H1 (cell line): Measurements from ENCODE around the gene COPG1. TPM values are rescaled to one million over a fixed set of nuclear protein-coding genes. Genes with fewer than 3 reads are reported as not detected.

Source experiments
- CTCF ChIA-PET: fragments of 300-600 bp; sonication (Branson Sonifier 250); formaldehyde crosslinking; loops from one replicate; lab custom pipeline; 2021; ENCODE audit not compliant: partially characterized antibody; lab: Charles Lee
- POLR2A ChIA-PET: fragments of 300-600 bp; sonication (Branson Sonifier 250); formaldehyde crosslinking; loops from one replicate; lab custom pipeline; 2021; ENCODE audit warnings: inconsistent platforms; ENCODE audit not compliant: partially characterized antibody; lab: Charles Lee
- DNase-seq, 2 experiments: peaks; one replicate each; pipeline versions ENCODE4 v3.0.0 to v3.0.0-alpha.2; 2010 to 2022; ENCODE audit warnings: low spot score in 2 of 2, low read depth in 1 of 2, mixed read lengths in 1 of 2
- FAIRE-seq: peaks from 2 replicates; lab custom pipeline; 2011; peaks lifted over from hg19 to GRCh38; lab: Jason Lieb, UNC
- H2AFZ ChIP-seq: 2 replicates; pipeline ENCODE4 v1.8.1; 2012; ENCODE audit warnings: low read length, inconsistent platforms
- H2AK5ac ChIP-seq: 2 replicates; pipeline ENCODE4 v1.6.1; 2013; ENCODE audit warnings: low read depth, low read length
- H2BK120ac ChIP-seq: replicated peaks from 2 replicates; pipeline ENCODE3; 2013; ENCODE audit warnings: low read depth, low read length, inconsistent platforms
- H2BK12ac ChIP-seq: 2 replicates; pipeline ENCODE4 v1.6.1; 2013; ENCODE audit warnings: low read depth, low read length
- H2BK15ac ChIP-seq: 2 replicates; pipeline ENCODE4 v1.6.1; 2013; ENCODE audit warnings: low read length
- H2BK20ac ChIP-seq: 2 replicates; pipeline ENCODE4 v1.6.1; 2013; ENCODE audit warnings: low read length
- H2BK5ac ChIP-seq: 2 replicates; pipeline ENCODE4 v1.6.1; 2013; ENCODE audit warnings: low read depth, low read length
- H3K14ac ChIP-seq: 2 replicates; pipeline ENCODE4 v1.6.1; 2013; ENCODE audit warnings: inconsistent platforms; ENCODE audit not compliant: insufficient read length
- H3K18ac ChIP-seq: 2 replicates; pipeline ENCODE4 v1.6.1; 2013; ENCODE audit warnings: low read length; ENCODE audit errors: extremely low read depth
- H3K23ac ChIP-seq: 2 replicates; pipeline ENCODE4 v1.6.1; 2013; ENCODE audit warnings: inconsistent platforms; ENCODE audit not compliant: insufficient read length
- H3K23me2 ChIP-seq: 2 replicates; pipeline ENCODE4 v1.6.1; 2013; ENCODE audit warnings: low read depth, low read length
- H3K27ac ChIP-seq: 2 replicates; pipeline ENCODE4 v1.6.1; 2011; ENCODE audit warnings: low read depth, low read length, inconsistent platforms
- H3K27me3 ChIP-seq, 4 experiments: replicated peaks in 1 of 4; 1 replicate in 1 of 4; 2 replicates in 3 of 4; pipeline versions ENCODE4 v1.6.1 to v1.8.1; 2011 to 2013; ENCODE audit warnings: low read length in 3 of 4, mild to moderate bottlenecking in 3 of 4, inconsistent platforms in 2 of 4, mixed read lengths in 2 of 4, moderate library complexity in 1 of 4; ENCODE audit not compliant: control insufficient read depth in 3 of 4, insufficient read depth in 3 of 4; ENCODE audit errors: extremely low read depth in 1 of 4
- H3K36me3 ChIP-seq, 4 experiments: 2 replicates each; pipeline versions ENCODE4 v1.6.1 to v1.8.1; 2011 to 2013; ENCODE audit warnings: mild to moderate bottlenecking in 4 of 4, low read length in 3 of 4, moderate library complexity in 2 of 4, control low read depth in 1 of 4, inconsistent platforms in 1 of 4; ENCODE audit not compliant: insufficient read depth in 4 of 4, control insufficient read depth in 2 of 4
- H3K4ac ChIP-seq: replicated peaks from 2 replicates; pipeline ENCODE3; 2013; ENCODE audit warnings: low read length, low read depth, mixed read lengths, inconsistent platforms; ENCODE audit not compliant: insufficient read length
- H3K4me1 ChIP-seq, 4 experiments: replicated peaks in 1 of 4; 1 replicate in 1 of 4; 2 replicates in 3 of 4; pipeline versions ENCODE4 v1.6.1 to v1.8.1; 2011 to 2013; ENCODE audit warnings: low read length in 3 of 4, inconsistent platforms in 2 of 4, mixed read lengths in 1 of 4; ENCODE audit not compliant: insufficient read depth in 4 of 4, control insufficient read depth in 3 of 4
- H3K4me2 ChIP-seq, 2 experiments: 2 replicates each; pipeline versions ENCODE4 v1.6.1 to v1.8.1; 2011 to 2013; ENCODE audit warnings: low read depth in 2 of 2, low read length in 2 of 2, control low read depth in 1 of 2, inconsistent platforms in 1 of 2, mild to moderate bottlenecking in 1 of 2; ENCODE audit not compliant: insufficient read depth in 1 of 2
- H3K4me3 ChIP-seq, 4 experiments: fragments of 200-600, 300-600 bp in 1 of 4; sonication (generic), shearing (Covaris generic), sonication (Bioruptor Twin) in 1 of 4; 2 replicates each; pipeline versions ENCODE4 v1.5.1 to v1.8.1; 2011 to 2016; ENCODE audit warnings: low read length in 4 of 4, low read depth in 3 of 4, control low read depth in 2 of 4, inconsistent platforms in 2 of 4, mild to moderate bottlenecking in 2 of 4, mixed read lengths in 1 of 4, moderate library complexity in 1 of 4; ENCODE audit not compliant: insufficient read depth in 2 of 4; ENCODE audit errors: extremely low read depth in 1 of 4
- H3K56ac ChIP-seq: replicated peaks from 2 replicates; pipeline ENCODE3; 2013; ENCODE audit warnings: low read depth, mild to moderate bottlenecking, mixed read lengths, low read length, inconsistent platforms; ENCODE audit not compliant: insufficient read length
- H3K79me1 ChIP-seq: 2 replicates; pipeline ENCODE4 v1.6.1; 2013; ENCODE audit warnings: low read depth, low read length, control low read depth
- H3K79me2 ChIP-seq, 2 experiments: 2 replicates each; pipeline versions ENCODE4 v1.6.1 to v1.8.1; 2012 to 2013; ENCODE audit warnings: low read length in 2 of 2, mild to moderate bottlenecking in 2 of 2, inconsistent platforms in 1 of 2; ENCODE audit not compliant: insufficient read depth in 2 of 2, control insufficient read depth in 1 of 2
- H3K9ac ChIP-seq, 4 experiments: replicated peaks in 1 of 4; 1 replicate in 1 of 4; 2 replicates in 3 of 4; pipeline versions ENCODE4 v1.6.1 to v1.8.1; 2011 to 2013; ENCODE audit warnings: low read depth in 3 of 4, low read length in 3 of 4, control low read depth in 2 of 4, mild to moderate bottlenecking in 2 of 4, moderate library complexity in 2 of 4, inconsistent platforms in 1 of 4; ENCODE audit errors: extremely low read depth in 1 of 4
- H3K9me3 ChIP-seq, 2 experiments: 2 replicates each; pipeline versions ENCODE4 v1.6.1 to v1.8.1; 2012 to 2013; ENCODE audit warnings: mild to moderate bottlenecking in 2 of 2, moderate library complexity in 2 of 2, control low read depth in 1 of 2, inconsistent platforms in 1 of 2, low read depth in 1 of 2, low read length in 1 of 2, mixed read lengths in 1 of 2; ENCODE audit not compliant: insufficient read depth in 2 of 2
- H4K20me1 ChIP-seq, 2 experiments: replicated peaks in 1 of 2; 2 replicates each; pipeline versions ENCODE3 to v1.8.1; 2011 to 2013; ENCODE audit warnings: inconsistent platforms in 2 of 2, low read length in 2 of 2, mild to moderate bottlenecking in 1 of 2; ENCODE audit not compliant: insufficient read depth in 2 of 2, control insufficient read depth in 1 of 2
- H4K5ac ChIP-seq: 2 replicates; pipeline ENCODE4 v1.6.1; 2013; ENCODE audit warnings: low read length, low read depth, mixed read lengths, inconsistent platforms; ENCODE audit not compliant: insufficient read length
- H4K8ac ChIP-seq: 2 replicates; pipeline ENCODE4 v1.8.0; 2013; ENCODE audit warnings: mild to moderate bottlenecking, moderate library complexity, low read length, inconsistent platforms; ENCODE audit not compliant: insufficient read depth; ENCODE audit errors: extremely low read depth
- H4K91ac ChIP-seq: replicated peaks from 2 replicates; pipeline ENCODE3; 2013; ENCODE audit warnings: low read length, mixed read lengths, inconsistent platforms; ENCODE audit not compliant: insufficient read length
- ASH2L ChIP-seq: fragments of 200-600, 300-600 bp; sonication (generic); IDR thresholded peaks from one replicate; pipeline ENCODE4 v1.7.1; 2017; ENCODE audit warnings: low read length
- BRCA1 ChIP-seq: IDR thresholded peaks from 2 replicates; pipeline ENCODE4 v1.6.1; 2012; ENCODE audit warnings: low read depth, low read length, improper control_type of control experiment
- CHD2 ChIP-seq: IDR thresholded peaks from 2 replicates; pipeline ENCODE4 v1.6.1; 2012; ENCODE audit warnings: low read length, improper control_type of control experiment
- SAP30 ChIP-seq: fragments of 300-600 bp; sonication (generic); IDR thresholded peaks from 2 replicates; pipeline ENCODE4 v1.7.1; 2012; ENCODE audit warnings: low read length, moderate library complexity, mild to moderate bottlenecking, inconsistent platforms; ENCODE audit not compliant: insufficient read depth, insufficient replicate concordance
- SP4 ChIP-seq: IDR thresholded peaks from 2 replicates; pipeline ENCODE4 v1.6.1; 2012; ENCODE audit warnings: low read length, inconsistent platforms
- TEAD4 ChIP-seq: IDR thresholded peaks from 2 replicates; pipeline ENCODE4 v1.6.1; 2012; ENCODE audit warnings: low read depth, low read length, inconsistent platforms, mixed read lengths
- WGBS, 2 experiments: shearing (Covaris generic) in 1 of 2; methylation state at CpG; one replicate each; pipeline versions ENCODE4 v1.1.6 to v1.1.7; 2013 to 2015; ENCODE audit warnings: low lambda C conversion rate in 2 of 2, mixed read lengths in 2 of 2, inconsistent platforms in 1 of 2, low coverage in 1 of 2, missing lambda C conversion rate in 1 of 2; ENCODE audit not compliant: insufficient replicate concordance in 2 of 2, insufficient coverage in 1 of 2, insufficient read length in 1 of 2; ENCODE audit errors: extremely low coverage in 1 of 2, missing lambda C conversion rate in 1 of 2; 5-methylcytosine and 5-hydroxymethylcytosine counted together
- polyA plus RNA-seq, 7 experiments: library from polyadenylated mRNA; depleted of rRNA in 3 of 7; stranded (reverse) in 5 of 7; unstranded in 2 of 7; fragments of >200 nt in 5 of 7; fragments of 200-250 nt in 2 of 7; gene quantifications; 1 replicate in 5 of 7; 2 replicates in 1 of 7; 4 replicates in 1 of 7; pipeline versions ENCODE4 v1.2.1 to v1.2.3, GENCODE V29; 2011 to 2013; ENCODE audit warnings: missing spikeins in 2 of 7, mixed read lengths in 2 of 7
- total RNA-seq: library from RNA; stranded (reverse); fragmentation: NEBNext Ultra II Directional; extraction: Animal tissue kit (Norgen Biotek cat#: 25700); gene quantifications from 2 replicates; pipeline ENCODE4 v1.2.1, GENCODE V29; 2021
- TF ChIP-seq, protein P1 (sequence below): IDR thresholded peaks from 2 replicates; pipeline ENCODE4 v1.6.1; 2012; ENCODE audit warnings: low read length, inconsistent platforms

COPG1 gene
- total and polyA plus RNA-seq, 2 of the 8 experiments (the other 6 are each of a cell fraction or from before 2014, with no cell fraction given), result 52.7 to 106 TPM

DNA sequence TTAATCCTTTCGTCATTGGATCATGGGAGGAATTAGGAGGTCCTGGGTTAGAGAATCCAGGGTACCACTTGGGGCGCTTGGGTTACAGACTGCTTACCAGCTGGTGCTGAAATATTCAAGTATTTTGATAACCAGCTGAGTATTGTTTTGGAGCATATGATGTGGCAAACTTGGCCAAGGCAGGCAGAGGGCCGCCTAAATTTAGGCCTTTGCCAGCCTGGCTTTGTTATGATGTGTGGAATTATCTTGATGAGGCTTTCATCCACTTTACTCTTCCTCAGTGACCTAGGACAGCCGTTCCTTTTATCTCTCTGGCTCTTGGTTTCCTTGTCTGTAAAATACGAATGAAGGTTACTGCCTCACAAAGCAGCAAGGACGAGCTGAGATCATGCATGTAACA is 6.9 kb downstream of the COPG1 start:
- no peak overlapping the region for H2BK5ac ChIP-seq
- WGBS, 2 experiments, result 93% methylated on average over 6 of the region's 6 CpGs; no CpG with 5 or more reads in 1 of the 2 experiments
- no peak overlapping the region for H2BK12ac ChIP-seq
- ChIA-PET POLR2A (interaction anchor here (1.5 to 3.4 kb wide), 3 partner anchors 10 to 49 kb away, joined by 3 to 15 read pairs (median 7); no protein-coding TSS in a partner anchor), CTCF (interaction anchor here (1.1 to 4.1 kb wide), 2 partner anchors 11 to 285 kb away, joined by 3 to 15 read pairs; no protein-coding TSS in a partner anchor)
- H3K36me3 ChIP-seq, result peaks cover 35 to 78% (median 64%) of the 10 kb centered on the region in 4 experiments
- no peak overlapping the region for H3K18ac ChIP-seq
- H3K9ac ChIP-seq, result no peak overlapping the region
- H3K56ac ChIP-seq, result no peak overlapping the region
- no peak overlapping the region for H4K91ac ChIP-seq
- no peak for DNase-seq
- H2BK120ac ChIP-seq, result no peak overlapping the region
- H4K20me1 ChIP-seq, result peaks cover 0 to 12% of the 10 kb centered on the region in 2 experiments
- no peak overlapping the region for H4K5ac ChIP-seq
- H3K14ac ChIP-seq, result no peak overlapping the region
- no peak overlapping the region for H3K23ac ChIP-seq
- no peaks in the 10 kb centered on the region for H3K79me2 ChIP-seq
- H3K27me3 ChIP-seq, result no peaks in the 10 kb centered on the region
- H3K27ac ChIP-seq, result no peak overlapping the region
- no peak for FAIRE-seq
- no peak overlapping the region for H3K4me3 ChIP-seq
- no peak overlapping the region for H2BK15ac ChIP-seq
- no peaks in the 10 kb centered on the region for H3K23me2 ChIP-seq
- no peaks in the 10 kb centered on the region for H3K4me1 ChIP-seq
- no peak for TF ChIP-seq BRCA1
- TF ChIP-seq CHD2, result no peak
- no peak for TF ChIP-seq SP4
- TF ChIP-seq ASH2L, result no peak
- TF ChIP-seq SAP30, result no peak
- TF ChIP-seq, protein P1, sequence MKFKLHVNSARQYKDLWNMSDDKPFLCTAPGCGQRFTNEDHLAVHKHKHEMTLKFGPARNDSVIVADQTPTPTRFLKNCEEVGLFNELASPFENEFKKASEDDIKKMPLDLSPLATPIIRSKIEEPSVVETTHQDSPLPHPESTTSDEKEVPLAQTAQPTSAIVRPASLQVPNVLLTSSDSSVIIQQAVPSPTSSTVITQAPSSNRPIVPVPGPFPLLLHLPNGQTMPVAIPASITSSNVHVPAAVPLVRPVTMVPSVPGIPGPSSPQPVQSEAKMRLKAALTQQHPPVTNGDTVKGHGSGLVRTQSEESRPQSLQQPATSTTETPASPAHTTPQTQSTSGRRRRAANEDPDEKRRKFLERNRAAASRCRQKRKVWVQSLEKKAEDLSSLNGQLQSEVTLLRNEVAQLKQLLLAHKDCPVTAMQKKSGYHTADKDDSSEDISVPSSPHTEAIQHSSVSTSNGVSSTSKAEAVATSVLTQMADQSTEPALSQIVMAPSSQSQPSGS, result no peak
- no peak for TF ChIP-seq TEAD4
- no peak overlapping the region for H2AK5ac ChIP-seq
- no peaks in the 10 kb centered on the region for H3K9me3 ChIP-seq
- no peak overlapping the region for H3K4me2 ChIP-seq
- H4K8ac ChIP-seq, result no peak overlapping the region
- no peak overlapping the region for H2AFZ ChIP-seq
- H3K4ac ChIP-seq, result no peak overlapping the region
- H3K79me1 ChIP-seq, result no peaks in the 10 kb centered on the region; the same call in none of the 2 replicates
- H2BK20ac ChIP-seq, result no peak overlapping the region
